Left lobe of liver (tissue), 2 donors: ENCODE results near the gene PAM. TPM values are rescaled to one million over a fixed set of nuclear protein-coding genes. Genes with fewer than 3 reads are reported as not detected.

ENCODE experiments used
- ATAC-seq: fragments of 200-7000 bp; cut with Tn5 transposase; one replicate; pipeline ENCODE4 v1.9.1; 2020; ENCODE audit warnings: mild to moderate bottlenecking, moderate library complexity
- DNase-seq: peaks from one replicate; pipeline ENCODE4 v3.0.0-alpha.2; 2020; ENCODE audit warnings: low spot score
- total RNA-seq: library from RNA; stranded (reverse); gene quantifications from one replicate; pipeline ENCODE4 v1.2.1, GENCODE V29; 2021
- donor health status: DM: no; HTN: no; CAD: no; lungs with moderate emphysema.
- donor health status: DM: no; HTN: yes; CAD: no.

The PAM gene
- total RNA-seq, 1 donor from 2014 or later: 15.6 TPM

DNA sequence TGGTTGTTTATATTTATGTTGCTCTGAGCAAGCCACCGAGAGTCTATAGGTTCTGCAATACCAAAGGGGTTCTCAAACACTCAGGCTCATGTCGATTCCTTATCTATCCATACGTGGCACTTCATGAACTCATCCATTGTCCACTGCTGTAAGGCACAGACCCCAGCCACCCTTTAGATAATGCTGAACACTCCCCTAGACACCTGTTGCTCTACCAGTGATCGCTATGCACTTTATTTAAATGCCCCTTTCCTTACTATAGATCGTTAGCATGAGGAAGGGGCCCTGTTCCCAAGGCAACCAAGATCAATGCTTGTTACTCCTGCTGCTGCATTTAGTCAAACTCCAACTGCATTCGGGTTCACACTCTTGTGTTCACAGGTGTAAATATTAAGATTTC, 171.9 kb downstream of the PAM start:
- ATAC-seq (no peak), DNase-seq (no peak)

DNA sequence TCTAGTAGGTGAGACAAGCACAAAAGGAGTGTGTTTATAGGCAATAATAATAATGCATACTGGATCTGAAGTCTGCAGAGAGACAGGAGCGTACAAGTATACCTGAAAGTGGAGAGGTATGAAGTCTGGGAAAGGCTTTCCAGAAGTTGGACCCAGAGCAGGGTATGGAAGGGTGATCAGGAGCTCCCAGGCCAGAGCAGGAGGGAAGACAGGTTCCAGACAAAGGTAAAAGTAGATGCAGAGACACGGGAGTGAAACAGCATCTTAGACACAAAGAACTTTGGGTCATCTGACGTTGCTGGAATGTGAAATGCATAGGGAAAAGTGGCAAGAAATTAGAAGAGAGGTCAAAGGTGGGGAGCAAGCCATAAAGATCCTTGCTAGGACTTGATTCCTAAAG, 175.1 kb downstream of the PAM start:
- ATAC-seq: no peak
- no peak for DNase-seq

DNA sequence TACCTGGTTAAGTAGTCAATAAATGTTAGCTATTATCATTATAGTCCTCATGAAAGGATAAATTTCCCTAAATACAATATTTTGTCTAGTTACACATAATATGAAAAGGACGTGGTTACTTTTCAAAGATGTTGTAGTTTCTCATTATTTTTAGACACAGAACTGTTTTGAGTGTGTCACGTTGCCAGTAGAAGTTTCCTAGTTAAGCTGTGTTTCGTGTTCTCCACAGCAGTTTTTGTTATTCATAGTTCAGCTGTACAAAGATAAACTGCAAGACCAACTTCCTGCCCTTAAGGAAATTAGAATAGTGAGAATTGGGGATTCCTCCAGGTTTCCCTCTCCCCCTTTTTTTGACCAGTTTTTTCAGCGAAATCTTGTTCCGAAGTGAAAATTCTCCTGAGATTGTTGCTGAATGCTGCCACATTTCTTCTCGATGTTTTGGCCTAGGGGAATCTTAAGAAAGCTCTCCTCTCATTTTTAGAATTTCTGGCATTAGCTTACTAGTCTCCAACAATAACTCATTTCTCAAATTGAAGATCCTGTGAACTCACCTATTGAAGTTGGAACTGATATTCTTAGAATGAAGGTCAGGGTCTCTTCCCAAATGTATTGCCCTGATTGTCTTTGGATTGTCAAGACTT, 176.1 kb downstream of the PAM start:
- DNase-seq (no peak), ATAC-seq (no peak)

DNA sequence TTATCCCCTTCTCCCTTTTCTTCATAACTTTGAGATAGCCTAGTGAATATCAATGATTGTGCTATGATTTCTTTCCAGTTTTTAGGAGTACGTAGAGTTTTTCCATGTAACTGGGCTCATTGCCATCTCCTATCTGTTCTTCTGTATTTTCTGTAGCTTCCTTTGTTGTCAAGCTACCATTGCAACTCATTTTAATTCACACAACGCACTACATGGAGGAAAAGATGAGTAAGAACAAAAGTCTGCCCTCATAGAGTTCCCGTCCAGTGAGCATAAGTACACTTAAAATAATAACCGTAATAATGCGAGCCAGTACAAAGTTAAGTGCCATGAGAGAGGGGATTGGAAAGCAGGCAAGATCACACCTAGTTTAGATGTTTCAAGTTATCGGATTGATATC, 177.7 kb downstream of the PAM start:
- ATAC-seq (no peak), DNase-seq (no peak)

DNA sequence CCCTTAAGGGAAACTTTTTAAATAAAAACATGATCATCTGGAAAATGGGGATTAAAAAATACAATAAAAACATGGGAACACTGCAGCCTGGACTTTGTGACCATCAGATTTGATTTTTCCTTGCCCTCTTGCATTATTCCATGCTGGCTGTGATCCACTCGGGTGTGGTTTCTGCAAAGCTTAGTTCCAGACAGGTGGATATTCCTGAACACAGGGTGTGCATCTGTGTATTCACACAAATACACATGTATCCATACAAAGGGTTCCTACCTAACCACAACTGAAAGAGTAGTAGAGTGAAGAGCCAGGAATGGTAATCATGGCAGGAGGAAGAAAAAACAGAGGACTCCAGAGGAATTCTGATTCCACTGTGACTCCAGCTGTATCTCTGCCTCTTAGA, 178.2 kb downstream of the PAM start:
- no peak for DNase-seq
- ATAC-seq: no peak

DNA sequence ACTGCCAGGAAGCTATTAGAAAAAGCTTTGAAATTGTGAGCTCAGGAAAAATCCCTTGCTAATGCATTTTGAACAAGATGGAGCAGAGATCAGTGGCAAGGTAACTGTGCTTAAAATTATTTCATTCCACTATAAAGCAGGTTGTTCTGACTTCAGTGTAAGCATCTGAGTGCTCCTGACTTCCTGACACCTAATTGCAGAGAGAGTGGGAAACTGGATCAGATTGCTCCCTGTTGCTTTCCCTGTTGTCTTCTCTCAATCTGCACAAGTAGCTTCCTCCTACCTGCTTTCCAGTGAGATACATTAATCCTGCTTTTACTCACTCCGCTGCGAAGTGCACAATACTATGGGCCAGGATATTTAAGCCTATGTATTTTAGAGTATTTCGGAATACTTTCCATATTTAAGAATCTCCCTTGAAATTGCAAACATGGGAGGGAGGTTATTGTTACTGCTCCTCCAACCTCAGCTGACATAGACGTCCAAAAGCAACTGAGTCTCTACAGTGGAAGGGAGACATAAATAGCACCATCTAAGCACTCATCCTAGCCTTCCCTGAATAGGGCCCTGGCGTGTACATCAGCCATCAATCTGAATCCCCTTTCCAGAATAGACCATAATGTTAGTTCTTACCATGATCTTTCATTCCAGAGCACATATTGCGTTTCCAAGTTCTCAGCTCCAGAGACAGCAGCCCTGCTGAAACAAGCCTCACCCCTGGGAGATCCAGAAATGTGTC, 178.8 kb downstream of the PAM start:
- DNase-seq: no peak
- ATAC-seq: no peak

DNA sequence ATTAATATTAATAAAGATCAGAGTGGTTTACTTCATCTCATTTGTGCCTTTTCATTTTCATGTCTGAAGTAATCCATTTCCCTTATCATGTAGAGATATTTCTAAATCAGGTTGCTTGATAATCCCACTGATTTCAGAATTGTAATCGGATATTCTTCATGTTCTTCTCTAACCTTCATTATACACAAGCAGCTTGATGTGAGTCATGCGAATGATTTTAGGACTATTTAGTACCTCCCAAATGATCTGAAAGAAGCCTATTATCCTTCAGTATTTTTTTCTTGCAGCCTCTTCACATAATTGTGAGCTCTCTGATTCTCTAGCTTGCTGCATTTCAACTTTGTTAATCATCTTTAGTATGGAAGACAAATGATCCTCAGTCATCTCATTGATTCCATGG, 182.8 kb downstream of the PAM start:
- ATAC-seq (no peak), DNase-seq (no peak)

DNA sequence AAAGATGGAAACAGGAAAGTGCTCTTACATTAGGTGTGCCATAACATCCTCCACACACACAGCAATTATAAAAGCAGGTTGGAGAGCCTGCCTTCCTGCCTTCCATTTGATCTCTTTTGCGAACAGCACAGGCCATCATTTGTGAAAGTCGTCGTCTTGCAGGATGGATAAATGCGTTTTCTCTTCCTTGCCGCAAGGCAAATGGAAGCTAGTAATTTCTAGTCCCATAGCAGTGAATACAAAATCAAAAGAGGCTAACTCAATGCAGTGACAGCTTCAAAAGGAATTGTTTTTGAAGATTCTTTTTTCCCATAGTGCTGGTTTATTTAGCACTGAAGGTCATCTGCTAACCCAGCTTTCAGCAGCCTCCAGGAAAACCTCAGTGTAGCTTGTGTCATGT, 186.0 kb downstream of the PAM start:
- DNase-seq: no peak
- ATAC-seq: no peak

DNA sequence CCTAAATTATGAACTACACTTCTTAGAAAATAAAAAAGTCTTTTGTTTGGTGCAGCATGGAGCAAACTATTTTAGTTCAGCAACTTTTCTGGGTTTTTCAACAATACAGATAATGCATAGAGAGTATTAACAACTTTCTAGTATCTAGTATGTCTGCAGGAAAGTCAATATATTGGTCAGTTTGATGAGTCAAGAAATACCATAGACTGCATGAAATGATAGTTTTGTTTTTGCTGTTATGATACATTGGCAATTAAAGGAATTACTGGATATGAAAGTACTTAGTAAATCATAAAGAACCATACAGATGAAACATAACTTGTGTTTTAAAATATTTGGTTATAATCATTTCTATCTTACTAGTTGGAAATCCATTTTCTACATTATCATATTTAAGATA, 191.3 kb downstream of the PAM start:
- DNase-seq: no peak
- ATAC-seq: no peak

DNA sequence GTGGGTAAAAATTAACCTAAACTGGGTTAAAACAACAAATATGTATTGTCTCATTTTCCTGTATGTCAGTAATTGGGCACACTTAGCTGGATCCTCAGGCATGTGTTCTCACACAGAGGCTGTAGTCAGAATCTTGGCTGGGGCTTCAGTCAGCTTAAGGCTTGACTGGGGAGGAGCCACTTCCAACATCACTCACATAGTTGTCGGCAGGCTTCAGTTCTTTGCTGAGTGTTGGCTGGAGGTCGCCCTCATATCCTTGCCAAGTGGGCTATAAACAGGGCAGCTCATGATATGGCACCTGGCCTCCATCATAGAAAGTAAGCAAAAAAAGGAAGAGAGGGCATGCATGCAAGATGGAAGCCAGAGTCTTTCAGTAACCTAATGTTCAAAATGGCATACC, 191.9 kb downstream of the PAM start:
- ATAC-seq: no peak
- no peak for DNase-seq

DNA sequence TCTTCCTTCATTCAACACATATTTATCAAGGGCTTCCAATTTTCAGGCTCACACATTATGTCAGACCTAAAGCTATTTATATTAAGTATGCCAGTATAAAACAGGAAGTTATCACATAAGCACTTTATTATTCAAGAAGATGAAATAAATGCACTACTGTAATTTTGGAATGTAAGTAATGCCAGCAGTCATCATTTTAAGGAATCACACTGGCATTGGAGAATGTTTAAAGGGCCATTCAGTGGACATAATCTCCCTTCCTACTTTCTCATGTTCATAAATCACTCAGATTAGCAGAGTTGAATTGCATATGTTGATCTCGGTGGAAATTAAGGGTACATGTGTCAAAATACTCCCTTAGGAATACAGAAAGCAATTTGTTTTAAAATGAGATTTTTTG, 200.4 kb downstream of the PAM start:
- DNase-seq (no peak), ATAC-seq (no peak)

DNA sequence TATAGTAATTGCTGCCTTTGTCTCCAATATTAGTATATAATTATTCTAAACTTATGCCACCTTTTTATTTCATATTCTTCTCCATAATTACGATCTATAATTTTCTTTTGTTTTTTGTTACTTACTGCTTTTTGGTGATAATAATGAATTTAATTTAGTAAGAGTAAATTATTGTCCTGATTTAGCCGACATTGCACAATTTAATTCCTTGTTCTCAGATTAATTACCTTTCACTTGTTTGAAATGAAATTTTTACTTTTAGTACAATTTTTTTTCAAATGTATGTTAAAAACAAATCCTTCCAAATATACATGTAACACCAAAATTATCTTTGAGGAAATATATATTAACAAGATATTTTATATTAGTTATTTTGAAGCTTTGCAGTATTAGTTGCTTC, 201.5 kb downstream of the PAM start:
- ATAC-seq: no peak
- no peak for DNase-seq

DNA sequence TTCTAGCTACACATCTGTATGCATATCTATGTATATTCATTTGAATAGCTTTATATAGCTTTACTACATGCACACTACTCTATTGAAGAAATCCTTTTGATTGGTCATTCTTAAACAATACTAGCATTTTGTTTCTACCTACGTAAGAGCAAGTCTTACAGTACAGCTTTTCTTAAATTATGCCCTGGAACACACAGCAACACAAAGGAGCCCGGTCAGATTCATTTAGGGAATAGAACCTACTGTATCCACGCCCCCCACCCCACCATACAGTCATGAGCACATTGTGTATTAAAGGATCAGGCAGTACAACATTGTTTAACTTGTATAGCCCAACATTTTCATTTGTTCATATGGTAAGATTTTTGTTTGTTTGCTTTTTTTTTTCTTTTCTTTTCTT, 202.0 kb downstream of the PAM start:
- DNase-seq (no peak), ATAC-seq (no peak)

DNA sequence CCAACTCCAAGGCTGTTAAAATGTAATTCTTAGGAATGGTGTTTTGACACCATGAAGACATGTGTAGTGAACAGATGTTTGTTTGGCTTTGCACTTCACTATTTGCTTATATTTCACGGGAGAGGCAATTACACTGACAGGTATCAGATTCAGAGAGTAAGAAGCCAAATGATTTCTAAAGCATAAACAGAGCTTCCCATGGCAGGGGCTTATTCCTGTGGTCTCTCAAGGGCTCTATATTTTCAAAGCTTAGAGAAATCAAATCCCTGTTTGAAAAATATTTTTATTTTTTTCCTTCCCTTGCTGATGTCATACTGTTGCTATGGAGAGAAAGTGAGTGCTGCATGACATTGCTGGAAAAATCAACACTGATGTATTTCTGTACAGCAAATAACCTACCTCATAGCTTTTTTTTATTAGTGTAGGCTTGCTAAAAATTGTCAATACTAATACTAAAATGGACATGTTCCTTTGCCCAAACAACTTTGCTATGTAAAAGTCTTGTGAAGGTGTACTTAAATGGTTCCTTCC, 203.4 kb downstream of the PAM start:
- no peak for ATAC-seq
- no peak for DNase-seq

DNA sequence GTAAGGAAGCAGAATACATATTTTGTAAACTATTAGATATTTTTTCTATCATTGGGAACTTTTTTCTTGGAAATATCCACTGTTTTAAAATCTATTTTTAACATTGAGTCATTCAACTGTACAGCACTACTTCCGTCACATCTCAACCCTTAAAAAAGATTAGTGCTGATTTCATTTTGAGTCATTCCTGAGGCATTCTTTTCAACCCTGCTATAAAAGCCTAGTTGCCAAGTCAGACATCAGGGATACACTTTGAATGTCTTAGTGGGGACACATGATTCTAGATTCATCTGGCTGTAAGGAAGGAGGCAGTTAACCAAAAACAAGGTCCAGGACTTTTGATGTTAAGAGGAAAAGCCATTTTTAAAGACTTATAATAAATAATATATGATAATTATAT, 203.9 kb downstream of the PAM start:
- DNase-seq (no peak), ATAC-seq (no peak)

DNA sequence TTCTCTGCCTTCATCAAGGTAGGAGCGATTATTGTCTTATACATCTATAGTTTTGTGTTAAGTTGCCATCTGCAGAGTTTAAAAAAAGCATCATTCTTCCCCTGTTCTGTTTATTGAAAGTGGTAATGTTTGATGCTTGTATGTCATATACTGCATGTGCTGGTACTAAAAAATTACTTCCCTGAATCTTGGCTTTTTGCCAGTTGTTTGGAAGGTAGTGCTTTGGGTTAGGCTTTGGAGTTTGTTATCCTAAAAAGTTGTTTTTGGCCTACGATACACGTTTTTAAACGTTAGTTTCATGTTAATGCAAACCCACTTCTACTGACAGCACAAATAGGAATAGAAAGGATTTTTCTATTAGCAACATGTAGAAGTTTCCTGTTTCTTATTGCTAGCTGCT, 206.6 kb downstream of the PAM start:
- DNase-seq: no peak
- no peak for ATAC-seq

DNA sequence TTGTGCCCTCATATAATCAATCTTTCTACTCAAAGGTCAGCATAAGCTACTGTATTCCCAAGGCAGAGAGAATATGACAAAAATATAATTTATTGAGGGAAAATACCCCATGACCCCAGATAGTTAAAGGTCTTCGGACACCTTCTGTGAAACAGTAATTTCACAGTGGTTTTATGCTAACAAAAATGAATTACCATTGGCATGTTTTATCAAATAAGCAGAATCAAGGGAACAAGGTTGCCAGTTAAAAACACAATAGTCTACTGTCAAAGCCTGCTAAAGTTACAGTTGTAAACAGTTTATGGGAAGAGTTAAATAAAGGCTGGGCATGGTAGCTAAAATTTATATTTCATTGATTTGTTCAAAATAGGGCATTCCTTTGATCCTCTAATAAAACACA, 210.5 kb downstream of the PAM start:
- ATAC-seq (no peak), DNase-seq (no peak)

DNA sequence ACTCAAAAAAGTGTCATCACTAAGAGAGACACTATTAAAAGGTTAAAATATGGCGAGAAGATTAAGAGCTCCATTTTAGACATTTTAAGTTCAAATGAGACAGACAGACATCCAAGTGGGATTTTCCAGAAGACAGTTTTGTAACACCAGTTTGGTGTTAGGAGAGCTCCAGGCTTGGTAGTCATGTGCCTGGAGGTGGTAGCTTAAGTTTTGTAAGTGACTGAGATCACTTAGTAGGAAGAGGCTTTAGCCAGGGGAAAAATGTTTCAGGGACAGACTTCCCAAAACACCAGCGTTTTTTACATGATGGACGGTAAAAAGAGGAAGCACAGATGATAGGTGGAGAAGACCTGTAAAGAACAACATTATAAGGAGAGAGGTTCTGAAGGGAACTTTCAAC, 214.5 kb downstream of the PAM start:
- ATAC-seq (no peak), DNase-seq (no peak)

DNA sequence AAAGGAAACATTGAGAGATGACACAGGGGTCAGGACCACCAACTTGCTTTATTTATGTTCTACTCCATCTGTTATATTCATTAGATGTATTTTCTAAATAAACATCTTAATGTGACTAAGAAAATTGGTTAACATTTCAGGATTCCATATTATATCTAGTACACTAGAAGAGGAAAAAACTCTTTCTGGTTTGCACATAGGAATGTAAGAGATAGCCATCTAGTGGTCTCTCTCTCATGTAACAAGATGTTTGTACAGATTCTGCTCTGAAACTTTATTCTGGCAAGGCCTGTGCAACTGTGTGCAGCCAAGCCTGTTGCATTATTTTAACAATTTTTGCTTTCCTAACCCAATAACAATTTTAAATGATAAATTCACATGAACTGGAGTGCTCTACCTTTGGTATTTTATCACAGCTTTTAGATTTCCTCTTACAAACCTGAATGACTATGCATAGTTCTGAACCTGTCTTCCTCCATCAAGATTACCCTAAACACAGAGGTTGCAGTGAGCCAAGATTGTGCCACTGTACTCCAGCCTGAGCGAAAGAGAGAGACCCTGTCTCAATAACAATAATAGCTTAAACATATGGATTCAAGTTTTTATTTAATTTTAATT, 216.7 kb downstream of the PAM start:
- DNase-seq (no peak), ATAC-seq (peak; percentile 74)

DNA sequence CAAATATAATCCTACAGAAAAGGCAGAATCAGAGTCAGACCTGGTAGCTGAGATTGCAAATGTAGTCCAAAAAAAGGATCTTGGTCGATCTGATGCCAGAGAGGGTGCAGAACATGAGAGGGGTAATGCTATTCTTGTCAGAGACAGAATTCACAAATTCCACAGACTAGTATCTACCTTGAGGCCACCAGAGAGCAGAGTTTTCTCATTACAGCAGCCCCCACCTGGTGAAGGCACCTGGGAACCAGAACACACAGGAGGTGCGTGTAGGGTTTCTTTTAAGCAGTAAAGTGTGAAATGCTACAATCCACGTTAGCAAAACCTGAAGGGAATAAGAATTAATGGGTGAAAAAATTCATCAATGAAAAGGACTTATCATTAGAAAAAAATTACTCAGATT, 219.1 kb downstream of the PAM start:
- ATAC-seq: no peak

DNA sequence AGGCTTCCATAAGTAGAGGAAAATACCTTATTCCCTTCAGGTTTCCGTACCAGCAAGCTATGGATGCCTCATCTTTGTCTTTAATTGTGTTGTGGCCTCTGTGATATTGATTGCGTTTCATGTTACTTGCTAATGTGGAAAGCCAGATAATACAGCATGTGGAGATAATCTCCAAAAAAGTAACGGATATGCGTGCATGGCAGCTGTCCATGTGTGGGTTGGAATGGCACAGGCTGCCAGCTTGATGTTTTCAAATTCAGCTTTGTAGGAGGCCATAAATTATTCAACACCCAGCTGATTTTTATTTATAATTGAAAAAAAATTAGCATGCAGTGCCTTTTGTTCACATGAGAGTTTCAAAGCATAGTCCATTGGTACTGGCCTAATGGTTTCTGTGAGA, 219.9 kb downstream of the PAM start:
- ATAC-seq (no peak), DNase-seq (no peak)

More for the DNA sequence above, 219.1 kb downstream of the PAM start:
- no peak for DNase-seq

DNA sequence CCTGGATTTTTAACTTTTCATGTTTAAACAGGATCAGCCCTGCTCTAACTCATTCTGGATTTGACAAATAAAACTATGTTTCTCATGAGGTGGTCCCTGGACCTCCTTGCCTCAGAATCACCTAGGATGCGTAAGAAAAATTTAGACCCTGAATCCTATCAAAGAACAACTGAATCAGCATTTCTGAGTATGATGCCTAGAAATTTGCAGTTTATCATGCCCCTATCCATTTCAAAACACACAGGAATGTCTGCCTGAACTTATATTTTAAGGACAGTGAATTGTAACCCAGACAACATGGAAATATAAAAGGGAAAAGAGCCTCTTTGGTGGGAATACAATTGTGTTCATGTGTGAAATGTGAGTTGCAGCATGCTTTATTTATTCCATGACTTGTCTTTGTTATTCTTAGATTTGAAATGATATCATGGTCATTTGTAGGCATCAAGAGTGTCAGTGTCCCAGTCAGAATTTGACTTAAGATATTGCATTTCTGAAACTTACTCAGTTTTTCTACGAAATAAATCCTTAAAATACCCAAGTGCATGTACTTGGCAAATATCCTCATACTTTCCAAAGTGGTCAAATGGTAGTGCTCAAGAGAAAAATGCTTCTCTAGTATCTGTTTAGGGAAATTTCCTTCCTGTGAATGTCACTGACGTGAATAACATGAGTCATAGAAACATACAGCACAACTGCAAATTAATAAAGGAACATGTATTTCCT, 220.5 kb downstream of the PAM start:
- DNase-seq: no peak
- no peak for ATAC-seq
